Medulla oblongata (tissue), 1 donor: ENCODE results near the gene RRP8.

Source experiments
- DNase-seq: peaks from one replicate; pipeline ENCODE4 v3.0.0-alpha.2; 2015; ENCODE audit errors: extremely low spot score

The RRP8 gene

GRCh38 chr11:6603287-6604080 is at the start of gene RRP8, which contains the start of gene ILK:
RRP8 (minus strand) TSS chr11:6603616; CDS start chr11:6603502, 114 bp downstream.
ILK (plus strand) TSS chr11:6603774; CDS start chr11:6604272, 498 bp downstream.
- DNase-seq, result peak; percentile 91

DNA sequence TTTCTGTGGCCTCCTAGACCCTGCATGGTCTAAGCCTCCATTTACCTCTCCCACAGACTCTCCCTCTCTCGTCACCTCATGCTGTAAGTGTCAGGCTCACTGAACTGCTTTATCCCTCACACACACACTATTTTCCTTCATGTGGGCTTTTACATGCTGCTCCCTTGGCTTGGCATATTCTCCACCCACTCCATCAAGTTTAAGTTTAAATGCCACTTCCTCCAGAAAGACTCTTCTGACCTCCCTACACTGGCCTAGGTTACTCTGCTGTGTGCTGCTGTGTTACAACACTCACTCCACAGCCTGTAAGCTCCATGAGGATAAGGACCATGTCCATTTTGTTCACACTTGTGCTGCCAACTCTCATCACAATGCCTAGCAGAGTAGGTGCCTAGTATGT is 49.7 kb upstream of the RRP8 start:
- DNase-seq, result no peak

DNA sequence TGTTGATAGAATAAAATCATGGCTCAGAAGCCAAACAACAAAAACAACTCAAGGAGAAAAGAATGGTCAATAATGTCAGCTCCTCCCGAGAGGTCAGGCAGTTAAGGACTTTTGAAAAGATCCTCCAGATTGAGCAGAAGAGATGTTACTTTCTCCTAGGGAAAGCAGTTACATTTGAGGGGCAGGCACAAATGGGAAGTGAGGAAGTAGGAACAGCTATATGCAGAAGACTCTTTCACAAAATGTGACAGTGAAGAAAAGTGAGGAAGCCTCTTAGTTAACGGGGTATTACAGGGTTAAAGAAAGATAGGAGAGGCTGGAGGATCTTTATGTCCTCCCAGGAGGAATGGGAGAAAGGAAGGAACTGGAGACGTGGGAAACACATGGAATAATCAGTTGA is 48.8 kb upstream of the RRP8 start:
- DNase-seq, result no peak

DNA sequence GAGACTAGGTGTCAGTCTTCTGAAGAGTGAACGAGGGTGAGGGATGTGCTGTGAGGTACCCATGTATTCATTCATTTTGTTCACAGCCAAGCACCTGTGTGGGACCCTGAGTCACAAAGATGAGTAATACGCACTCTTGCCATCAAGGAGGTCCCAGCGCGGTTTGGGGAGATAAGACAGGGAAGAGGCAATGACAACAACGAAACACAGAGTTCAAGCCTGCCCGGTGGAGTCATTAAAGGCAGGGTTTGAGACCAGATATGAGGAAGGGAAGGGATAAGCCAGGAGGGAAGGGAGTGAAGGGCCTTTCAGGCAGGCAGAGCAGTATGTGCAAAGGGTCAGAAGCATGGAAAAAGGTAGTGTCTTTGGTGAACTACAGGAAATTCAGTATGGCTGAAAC is 47.6 kb upstream of the RRP8 start:
- no peak for DNase-seq

- DNase-seq, result no peak
Measured at GRCh38 chr11:6650104-6650503, 46.7 kb upstream of the RRP8 start.

DNA sequence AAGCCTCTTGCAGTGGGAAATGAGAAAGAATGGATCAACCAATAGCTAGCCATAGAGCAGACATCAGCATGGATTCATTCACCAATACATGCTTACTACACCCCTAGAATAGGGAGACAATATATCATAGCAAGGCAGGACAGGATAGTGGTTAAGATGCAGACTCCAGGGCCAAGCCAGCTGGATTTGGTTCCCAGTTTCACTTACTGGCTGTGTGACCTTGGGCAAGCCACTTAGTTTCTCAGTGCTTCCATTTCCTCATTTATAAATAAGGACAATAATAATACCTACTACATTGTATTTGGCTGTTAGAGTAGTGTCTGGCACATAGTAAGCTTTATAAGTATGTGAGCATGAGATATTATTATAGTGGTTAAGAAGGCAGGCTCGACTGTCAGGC is 45.1 kb upstream of the RRP8 start:
- no peak for DNase-seq

- no peak for DNase-seq
Measured at GRCh38 chr11:6647836-6648235, 44.4 kb upstream of the RRP8 start.

- peak; percentile 21 for DNase-seq
Measured at GRCh38 chr11:6646918-6647679, 43.7 kb upstream of the RRP8 start.

- no peak for DNase-seq
Measured at GRCh38 chr11:6646576-6646917, 43.1 kb upstream of the RRP8 start.

DNA sequence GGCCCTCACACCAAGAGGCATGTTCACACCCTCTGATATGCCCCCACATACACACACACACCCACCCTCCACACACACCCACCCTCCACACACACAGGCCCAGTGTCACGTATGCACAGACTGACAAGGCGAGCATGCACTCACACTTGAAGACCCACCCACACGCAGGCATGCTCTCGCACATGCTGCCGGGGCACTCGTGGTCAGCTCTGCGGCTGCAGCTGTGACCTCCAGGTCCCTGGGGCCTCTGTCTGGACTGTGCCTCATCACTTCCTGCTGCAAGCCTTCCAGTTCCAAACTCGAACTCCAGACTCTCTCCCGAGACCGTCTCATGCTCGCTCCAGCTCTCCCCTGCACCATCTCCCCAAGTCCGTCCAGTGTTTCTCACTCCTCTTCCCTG is 42.7 kb upstream of the RRP8 start:
- no peak for DNase-seq

- no peak for DNase-seq
Measured at GRCh38 chr11:6642957-6643356, 39.5 kb upstream of the RRP8 start.

GRCh38 chr11:6640985-6641701 is 37.7 kb upstream of the RRP8 start:
- DNase-seq, result peak; percentile 50

DNA sequence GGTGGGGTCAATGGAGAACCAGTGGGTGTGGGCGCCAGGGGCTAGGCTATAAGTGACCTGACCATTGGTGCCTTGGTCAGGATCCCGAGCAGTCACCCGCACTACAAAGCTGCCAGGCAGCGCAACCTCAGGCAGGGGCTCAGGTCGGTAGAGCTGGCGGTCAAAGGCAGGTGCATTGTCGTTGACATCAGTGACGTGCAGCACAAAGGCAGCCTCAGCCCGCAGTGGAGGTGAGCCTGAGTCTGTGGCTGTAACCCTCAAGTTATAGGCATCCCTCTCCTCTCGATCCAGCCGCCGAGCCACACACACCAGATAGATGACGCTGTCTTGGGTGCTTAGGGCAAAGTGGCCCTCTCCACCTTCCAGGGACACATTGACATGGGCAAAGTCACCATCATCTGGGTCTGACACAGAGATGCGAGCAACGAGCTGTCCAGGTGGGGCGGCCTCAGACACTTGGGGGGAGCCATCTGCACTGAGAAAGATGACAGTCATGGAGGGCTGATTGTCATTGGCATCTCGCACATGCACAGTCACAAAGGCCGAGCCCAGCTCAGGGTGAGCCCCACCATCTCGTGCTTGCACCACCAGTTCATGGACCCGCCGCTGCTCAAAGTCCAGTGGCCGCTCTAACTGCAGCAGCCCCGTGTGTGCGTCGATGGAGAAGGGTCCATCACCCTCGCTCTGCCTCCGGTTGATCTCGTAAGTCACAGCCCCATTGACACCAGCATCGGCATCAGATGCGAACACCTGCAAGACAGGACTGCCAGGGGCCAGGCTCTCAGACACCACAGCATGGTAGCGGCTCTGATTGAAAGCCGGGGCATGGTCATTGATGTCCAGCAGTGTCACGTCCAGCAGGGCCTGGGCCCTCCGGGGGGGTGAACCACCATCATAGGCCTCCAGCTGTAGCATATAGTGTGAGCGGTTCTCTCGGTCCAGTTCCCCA is 36.9 kb upstream of the RRP8 start:
- no peak for DNase-seq

DNA sequence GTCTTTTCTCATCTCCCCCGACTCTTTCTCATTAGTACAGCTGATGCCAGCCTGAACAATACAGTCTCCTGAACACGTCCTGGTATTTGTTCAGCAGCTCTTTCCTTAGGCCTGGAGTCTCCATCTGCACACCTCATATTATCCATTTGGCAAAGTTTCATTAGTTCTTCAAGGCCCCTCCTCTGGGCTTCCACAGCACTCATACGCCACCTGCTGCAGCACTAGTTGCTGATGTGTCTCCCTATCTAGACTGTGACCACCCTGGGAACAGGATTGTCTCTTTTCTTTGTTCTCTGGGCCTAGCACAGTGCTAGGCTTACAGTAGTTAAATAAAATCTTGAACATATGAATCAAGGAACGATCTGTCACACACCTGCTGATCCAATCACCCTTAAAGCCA is 35.0 kb upstream of the RRP8 start:
- no peak for DNase-seq

GRCh38 chr11:6637871-6638270 is 34.5 kb upstream of the RRP8 start:
- DNase-seq, result peak; percentile 57

DNA sequence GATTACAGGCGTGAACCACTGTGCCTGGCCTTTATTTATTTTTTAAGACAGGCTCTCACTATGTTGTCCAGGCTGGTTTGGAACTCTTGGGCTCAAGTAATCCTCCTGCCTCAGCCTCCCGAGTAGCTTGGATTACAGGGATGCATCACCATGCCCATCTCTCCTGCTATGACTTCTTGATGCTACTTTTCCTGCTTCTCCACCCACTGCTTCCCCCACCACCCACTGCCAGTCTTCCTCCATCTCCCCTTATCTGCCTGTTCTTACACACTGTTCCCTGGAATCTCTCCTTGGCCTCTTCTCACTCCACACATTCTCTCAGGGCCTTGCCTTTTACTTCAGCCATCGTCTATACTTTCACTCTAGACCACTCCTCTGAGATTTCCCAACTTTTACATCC is 33.1 kb upstream of the RRP8 start:
- no peak for DNase-seq

DNA sequence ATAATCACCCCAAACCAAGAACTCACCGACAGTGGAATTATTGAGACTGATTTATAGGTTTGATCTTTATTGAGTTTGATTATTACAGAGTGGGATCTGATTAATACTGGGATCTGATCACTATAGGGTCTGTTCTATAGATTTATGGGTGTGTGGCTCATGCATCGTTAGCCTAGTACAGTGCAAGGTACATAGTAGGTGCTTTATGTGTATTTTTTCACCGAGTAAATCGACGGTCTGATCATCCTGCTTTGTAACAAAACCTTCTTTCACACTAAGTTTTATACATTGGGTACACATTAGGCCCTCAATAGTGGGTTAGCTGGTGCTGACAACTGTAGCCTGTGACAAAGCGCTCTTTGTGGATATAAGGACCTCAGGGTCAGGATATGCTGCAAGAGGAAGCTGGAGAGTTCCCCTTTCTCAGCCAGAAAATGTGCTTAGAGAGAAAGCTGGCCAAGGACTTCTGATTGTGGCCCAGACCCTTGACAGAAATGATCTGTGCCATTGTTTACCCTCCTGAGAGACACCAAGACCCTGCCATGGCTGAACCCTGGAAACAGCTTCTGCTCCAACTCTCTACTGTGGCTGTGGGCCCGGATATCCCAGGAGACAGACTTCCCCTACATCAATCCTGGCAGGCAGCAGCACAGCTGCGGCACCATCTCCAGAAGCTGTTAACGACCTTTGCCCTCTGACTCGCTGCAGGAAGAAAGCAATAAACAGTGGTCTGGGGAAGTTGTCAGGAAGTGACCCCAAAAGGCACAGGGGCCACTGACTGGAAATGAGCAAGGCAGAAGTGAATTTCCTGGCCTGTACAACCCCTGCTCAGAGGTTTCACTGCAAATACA is 31.9 kb upstream of the RRP8 start:
- DNase-seq, result peak; percentile 86

- no peak for DNase-seq
Measured at GRCh38 chr11:6634534-6634933, 31.1 kb upstream of the RRP8 start.

DNA sequence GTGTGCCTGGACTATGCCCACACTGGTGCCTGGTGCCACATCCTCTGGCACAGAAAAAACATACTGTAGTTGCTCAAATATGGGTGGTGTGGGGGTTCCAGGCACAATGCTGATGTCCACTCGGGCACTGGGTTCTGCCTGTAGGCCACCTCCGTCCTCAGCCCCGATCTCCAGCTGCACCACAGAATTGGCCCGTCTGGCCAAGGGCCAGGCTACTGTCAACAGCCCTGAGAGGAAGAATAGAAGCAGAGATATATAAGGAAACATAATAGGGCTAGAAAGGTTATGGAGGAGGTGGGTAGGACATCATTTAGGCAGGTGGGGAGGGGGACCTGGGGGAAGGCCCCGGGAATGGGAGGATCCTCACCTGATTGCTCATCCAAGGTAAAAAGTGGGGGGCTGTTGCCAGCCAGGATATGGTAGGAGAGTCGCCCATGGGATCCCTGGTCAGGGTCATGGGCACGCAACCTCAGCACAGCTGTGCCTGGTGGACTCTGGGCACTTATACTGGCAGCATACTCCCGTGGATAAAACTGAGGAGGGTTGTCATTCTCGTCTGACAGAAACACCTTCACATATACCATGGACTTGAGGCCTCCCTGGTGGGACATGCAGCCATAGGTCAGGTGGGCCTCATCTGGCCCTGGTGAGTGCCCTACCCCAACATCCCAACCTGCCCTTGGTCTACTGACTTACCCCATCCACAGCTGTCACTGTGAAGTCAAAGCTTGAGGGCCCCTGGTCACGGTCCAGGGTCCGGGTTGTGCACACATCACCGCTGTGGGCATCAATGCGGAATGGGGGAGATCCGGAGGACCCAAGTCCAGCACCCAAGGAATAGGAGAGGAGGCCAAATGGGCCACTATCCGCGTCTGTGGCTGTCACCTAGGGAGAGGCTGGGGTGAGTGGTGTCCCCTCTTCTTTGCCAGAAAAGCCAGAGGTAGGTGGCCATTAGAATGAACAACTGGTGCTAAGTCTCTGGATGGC is 30.3 kb upstream of the RRP8 start:
- DNase-seq, result no peak
